GM19025 (cell line): ENCODE data around the gene SMOC2.
"Not testable (repeated sequence)": the region's sequence is repeated elsewhere in the genome, so short reads cannot be mapped to it uniquely, and the experiment has no call there.

Experiments
- ATAC-seq: cut with Tn5 transposase; IDR thresholded peaks from one replicate; pipeline ENCODE4 v1.9.1; 2021; ENCODE audit warnings: mild to moderate bottlenecking, low read depth, moderate library complexity; ENCODE audit not compliant: unreplicated experiment

SMOC2 gene

GRCh38 chr6:168596344-168596743, 155.4 kb downstream of the SMOC2 start:
- no peak for ATAC-seq

GRCh38 chr6:168597471-168597875, 156.5 kb downstream of the SMOC2 start:
- no peak for ATAC-seq

- no peak for ATAC-seq
Observed at GRCh38 chr6:168598251-168599117, 157.5 kb downstream of the SMOC2 start.

- no peak for ATAC-seq
Observed at GRCh38 chr6:168599118-168599494, 158.1 kb downstream of the SMOC2 start.

- no peak for ATAC-seq
Observed at GRCh38 chr6:168599769-168600330, 158.9 kb downstream of the SMOC2 start.

GRCh38 chr6:168600381-168600780, 159.4 kb downstream of the SMOC2 start:
- no peak for ATAC-seq

- no peak for ATAC-seq
Observed at GRCh38 chr6:168601111-168601510, 160.1 kb downstream of the SMOC2 start.

GRCh38 chr6:168601546-168601945, 160.6 kb downstream of the SMOC2 start:
- ATAC-seq, result no peak

- ATAC-seq, result no peak
Observed at GRCh38 chr6:168602576-168602975, 161.6 kb downstream of the SMOC2 start.

- ATAC-seq, result no peak
Observed at GRCh38 chr6:168603234-168603633, 162.2 kb downstream of the SMOC2 start.

- ATAC-seq, result no peak
Observed at GRCh38 chr6:168605964-168606363, 165.0 kb downstream of the SMOC2 start.

GRCh38 chr6:168606722-168607121, 165.7 kb downstream of the SMOC2 start:
- ATAC-seq, result no peak

- no peak for ATAC-seq
Observed at GRCh38 chr6:168607272-168608112, 166.5 kb downstream of the SMOC2 start.

- ATAC-seq, result no peak
Observed at GRCh38 chr6:168608113-168608400, 167.1 kb downstream of the SMOC2 start.

GRCh38 chr6:168609026-168609685, 168.2 kb downstream of the SMOC2 start:
- ATAC-seq, result no peak

- ATAC-seq, result no peak
Observed at GRCh38 chr6:168609914-168610490, 169.0 kb downstream of the SMOC2 start.

GRCh38 chr6:168610966-168611365, 170.0 kb downstream of the SMOC2 start:
- ATAC-seq, result not testable (repeated sequence)

GRCh38 chr6:168611691-168612090, 170.7 kb downstream of the SMOC2 start:
- ATAC-seq, result no peak

- ATAC-seq, result no peak
Observed at GRCh38 chr6:168612586-168612985, 171.6 kb downstream of the SMOC2 start.

GRCh38 chr6:168615837-168616236, 174.9 kb downstream of the SMOC2 start:
- ATAC-seq, result no peak
